Stomach (tissue), 19 donors: ENCODE data around the gene ST6GAL2. TPM values are rescaled to one million over a fixed set of nuclear protein-coding genes. Genes with fewer than 3 reads are reported as not detected.

Source experiments
- DNase-seq, 2 donors: peaks; one replicate each; pipeline versions ENCODE4 v3.0.0 to v3.0.0-alpha.2; 2013 to 2019
- H3K27ac ChIP-seq, 5 donors: fragments of 200-600 bp in 4 of 5; sonication (generic) in 4 of 5; one replicate each; pipeline ENCODE4 v1.5.1; 2013 to 2019; ENCODE audit warnings: mild to moderate bottlenecking in 1 of 5, moderate library complexity in 1 of 5
- H3K27me3 ChIP-seq, 3 donors: fragments of 200-600 bp; sonication (generic); one replicate each; pipeline ENCODE4 v1.5.1; 2017 to 2019; ENCODE audit warnings: mixed run types in 1 of 3
- H3K36me3 ChIP-seq, 4 donors: fragments of 200-600 bp; sonication (generic); 1 replicate in 3 of 4; 2 replicates in 1 of 4; pipeline ENCODE4 v1.5.1; 2016 to 2019
- H3K4me1 ChIP-seq, 4 donors: fragments of 200-600 bp; sonication (generic); one replicate each; pipeline ENCODE4 v1.5.1; 2016 to 2019
- H3K4me3 ChIP-seq, 4 donors: fragments of 200-600 bp; sonication (generic) in 3 of 4; one replicate each; pipeline ENCODE4 v1.5.1; 2016 to 2019; ENCODE audit warnings: mild to moderate bottlenecking in 1 of 4
- H3K9me3 ChIP-seq, 4 donors: fragments of 200-600 bp; sonication (generic); one replicate each; pipeline ENCODE4 v1.5.1; 2016 to 2019
- EP300 ChIP-seq: sonication (generic); formaldehyde crosslinking; IDR thresholded peaks from one replicate; pipeline ENCODE4 v1.6.1; 2017; ENCODE audit warnings: antibody characterized with exemption
- POLR2A ChIP-seq, 4 donors: fragments of 450-650 bp; IDR thresholded peaks; one replicate each; pipeline ENCODE4 v1.6.1; 2016; ENCODE audit warnings: antibody characterized with exemption in 4 of 4, control low read depth in 2 of 4, mild to moderate bottlenecking in 1 of 4, moderate library complexity in 1 of 4
- POLR2AphosphoS5 ChIP-seq, 3 donors: sonication (generic); formaldehyde crosslinking; IDR thresholded peaks; one replicate each; pipeline ENCODE4 v1.6.1; 2016; ENCODE audit warnings: antibody characterized with exemption in 3 of 3
- WGBS, 5 donors: extraction: QIAGEN DNeasy Blood & Tissue Kit in 3 of 5; methylation state at CpG; one replicate each; pipeline versions ENCODE4 v1.1.5 to v1.1.7; 2013 to 2018; 5-methylcytosine and 5-hydroxymethylcytosine counted together
- intact Hi-C: fragments of 100-400 bp; cut with DNase I; formaldehyde crosslinking; loops from one replicate; pipeline ENCODE4 v1.15.1; 2023; ENCODE audit warnings: low total_unique reads
- long read RNA-seq, 10 donors: transcript quantifications; one replicate each; lab custom pipeline, GENCODE V29; 2026
- polyA plus RNA-seq, 3 donors: library from polyadenylated mRNA; stranded (reverse); fragments of 200-250 nt; gene quantifications; one replicate each; pipeline ENCODE4 v1.2.3, GENCODE V29; 2013
- total RNA-seq, 5 donors: library from RNA; depleted of rRNA; stranded (reverse); fragments of >200 nt; gene quantifications; one replicate each; pipeline versions ENCODE4 v1.1.0 to v1.2.3, GENCODE V29; 2014 to 2016
- TF ChIP-seq, protein P1 (sequence below), 7 experiments: fragments of 450-650 bp in 4 of 7; fragments of 200-600 bp in 3 of 7; sonication (generic) in 3 of 7; IDR thresholded peaks; one replicate each; pipeline ENCODE4 v1.5.1; 2016 to 2019; ENCODE audit warnings: antibody characterized with exemption in 7 of 7, control low read depth in 2 of 7, mild to moderate bottlenecking in 1 of 7
- donor health status: healthy with polysubstance abuse.
- donor health status: Bipolar disorder and iron deficiency.
- donor health status: healthy.

Gene ST6GAL2, protein sequence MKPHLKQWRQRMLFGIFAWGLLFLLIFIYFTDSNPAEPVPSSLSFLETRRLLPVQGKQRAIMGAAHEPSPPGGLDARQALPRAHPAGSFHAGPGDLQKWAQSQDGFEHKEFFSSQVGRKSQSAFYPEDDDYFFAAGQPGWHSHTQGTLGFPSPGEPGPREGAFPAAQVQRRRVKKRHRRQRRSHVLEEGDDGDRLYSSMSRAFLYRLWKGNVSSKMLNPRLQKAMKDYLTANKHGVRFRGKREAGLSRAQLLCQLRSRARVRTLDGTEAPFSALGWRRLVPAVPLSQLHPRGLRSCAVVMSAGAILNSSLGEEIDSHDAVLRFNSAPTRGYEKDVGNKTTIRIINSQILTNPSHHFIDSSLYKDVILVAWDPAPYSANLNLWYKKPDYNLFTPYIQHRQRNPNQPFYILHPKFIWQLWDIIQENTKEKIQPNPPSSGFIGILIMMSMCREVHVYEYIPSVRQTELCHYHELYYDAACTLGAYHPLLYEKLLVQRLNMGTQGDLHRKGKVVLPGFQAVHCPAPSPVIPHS
- total RNA-seq (1 to 10 TPM in 2 of 5 donors, under 1 TPM in 2, not detected in 1; 0.45 to 9.0 (median 3.2) TPM), polyA plus RNA-seq (under 1 TPM in 2 of 3 donors, not detected in 1; 0.12 to 0.68 TPM)
- long read RNA-seq, donor 1, full-length matches to known transcripts = 1 of 1 reads
- long read RNA-seq, donor 1, partial matches to known transcripts = 0 of 1 reads
- long read RNA-seq, donor 1, other reads (novel, unspliced or antisense) = 0 of 1 reads
- long read RNA-seq, donor 2 = 0 reads
- long read RNA-seq, donor 3 = 0 reads
- long read RNA-seq, donor 4 = 0 reads
- long read RNA-seq, donor 5, full-length matches to known transcripts = 2 of 2 reads
- long read RNA-seq, donor 5, partial matches to known transcripts = 0 of 2 reads
- long read RNA-seq, donor 5, other reads (novel, unspliced or antisense) = 0 of 2 reads
- long read RNA-seq, donor 6 = 0 reads
- long read RNA-seq, donor 7, full-length matches to known transcripts = 2 of 2 reads
- long read RNA-seq, donor 7, partial matches to known transcripts = 0 of 2 reads
- long read RNA-seq, donor 7, other reads (novel, unspliced or antisense) = 0 of 2 reads
- long read RNA-seq, donor 8 = 0 reads
- long read RNA-seq, donor 9 = 0 reads
- long read RNA-seq, donor 10 = 0 reads

DNA sequence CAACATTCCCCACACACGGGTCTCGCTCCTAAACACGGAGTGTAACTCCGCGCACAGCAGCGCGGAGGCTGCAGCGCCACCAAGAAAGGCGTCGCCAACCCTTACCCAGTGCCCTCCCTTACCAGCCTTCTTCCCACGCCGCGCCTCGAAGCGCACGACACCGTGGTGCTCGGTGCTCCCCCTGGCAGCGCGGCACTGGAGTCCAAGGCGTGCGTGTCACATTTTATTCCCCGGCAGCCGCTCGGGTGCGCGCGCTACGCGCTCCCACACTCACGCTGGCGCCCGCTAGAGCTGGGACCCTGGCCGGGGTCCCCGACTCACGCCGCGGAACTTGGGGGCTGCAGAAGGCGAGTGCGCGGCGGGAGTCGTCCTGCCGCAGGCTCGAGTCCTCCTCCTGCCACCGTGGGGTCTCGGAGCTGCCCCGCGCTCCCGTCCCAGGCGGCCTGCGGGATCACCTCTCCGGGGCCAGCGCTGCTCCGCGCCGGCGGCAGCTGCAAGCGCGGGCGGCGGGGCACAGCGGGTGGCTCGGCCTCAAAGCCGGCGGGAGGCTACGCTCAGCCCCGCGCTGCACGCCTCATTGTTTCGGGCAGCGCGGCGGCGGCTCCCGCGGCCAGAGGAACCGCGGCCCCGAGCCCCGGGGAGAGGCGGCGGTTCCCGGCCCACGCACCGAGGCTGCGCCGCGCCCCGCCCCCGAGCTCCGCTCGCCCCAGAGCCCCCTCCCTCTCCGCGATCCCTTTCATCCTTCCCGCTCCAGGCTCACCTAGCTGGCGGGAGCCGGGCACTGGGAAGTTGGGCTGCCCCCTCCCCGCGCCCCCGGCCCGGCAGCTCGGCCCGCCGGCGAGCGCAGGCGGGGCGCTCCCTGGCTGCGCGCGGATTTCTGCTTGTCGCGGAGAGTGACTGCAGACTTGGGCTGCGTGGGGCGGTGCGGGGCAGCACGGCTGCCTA lies at the start of gene ST6GAL2:
Gene ST6GAL2 (minus strand): TSS at position 197 of the 945 bp plus-strand sequence. CDS start 42,190 bp downstream, outside the sequence.
- Histone ChIP-seq H3K36me3 (no peaks in the 10 kb centered on the region), H3K9me3 (no peaks in the 10 kb centered on the region), H3K4me1 (peaks cover 0 to 30% (median 24%) of the 10 kb centered on the region in 4 donors), H3K27me3 (peaks cover 0 to 41% (median 23%) of the 10 kb centered on the region in 3 donors), H3K27ac (peak within 1 kb of the TSS in 3 of 5 donors; percentile 44 to 58 (median 57)), H3K4me3 (peak within 1 kb of the TSS; percentile 53 to 71 (median 62))
- DNase-seq = peak in 1 of 2 donors; percentile 71
- no peak for TF ChIP-seq POLR2AphosphoS5 (IDR thresholded peaks at IDR 0.05)
- TF ChIP-seq EP300 = no peak
- WGBS, 5 donors = 0 to 4% (median 2%) methylated on average over 52 to 118 of the region's 118 CpGs
- intact Hi-C loops = no loop called here

DNA sequence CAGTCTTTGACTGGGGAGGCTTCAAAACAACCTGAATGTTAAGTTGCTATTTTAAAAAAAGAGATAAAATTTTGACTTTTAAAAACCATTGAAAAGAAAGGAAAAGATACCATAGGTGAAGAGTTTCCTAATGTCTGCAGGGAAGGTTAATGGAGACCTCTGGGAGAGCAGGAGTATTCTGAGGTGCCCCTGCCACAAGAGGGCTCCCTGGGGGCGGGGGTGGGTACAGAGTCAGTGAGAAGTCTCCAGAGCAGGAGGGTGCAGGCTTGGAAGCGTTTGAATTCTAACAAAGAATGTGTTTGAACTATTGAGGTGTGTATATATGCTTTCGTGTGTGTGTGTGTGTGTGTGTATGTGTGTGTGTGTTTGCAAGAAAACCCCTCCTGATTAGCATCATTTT lies 46.7 kb upstream of the ST6GAL2 start:
- no peak for DNase-seq
- no peak for TF ChIP-seq POLR2AphosphoS5 (IDR thresholded peaks at IDR 0.05)
- no peak for TF ChIP-seq POLR2A (IDR thresholded peaks at IDR 0.05)
- TF ChIP-seq EP300 = no peak
- TF ChIP-seq, protein P1, sequence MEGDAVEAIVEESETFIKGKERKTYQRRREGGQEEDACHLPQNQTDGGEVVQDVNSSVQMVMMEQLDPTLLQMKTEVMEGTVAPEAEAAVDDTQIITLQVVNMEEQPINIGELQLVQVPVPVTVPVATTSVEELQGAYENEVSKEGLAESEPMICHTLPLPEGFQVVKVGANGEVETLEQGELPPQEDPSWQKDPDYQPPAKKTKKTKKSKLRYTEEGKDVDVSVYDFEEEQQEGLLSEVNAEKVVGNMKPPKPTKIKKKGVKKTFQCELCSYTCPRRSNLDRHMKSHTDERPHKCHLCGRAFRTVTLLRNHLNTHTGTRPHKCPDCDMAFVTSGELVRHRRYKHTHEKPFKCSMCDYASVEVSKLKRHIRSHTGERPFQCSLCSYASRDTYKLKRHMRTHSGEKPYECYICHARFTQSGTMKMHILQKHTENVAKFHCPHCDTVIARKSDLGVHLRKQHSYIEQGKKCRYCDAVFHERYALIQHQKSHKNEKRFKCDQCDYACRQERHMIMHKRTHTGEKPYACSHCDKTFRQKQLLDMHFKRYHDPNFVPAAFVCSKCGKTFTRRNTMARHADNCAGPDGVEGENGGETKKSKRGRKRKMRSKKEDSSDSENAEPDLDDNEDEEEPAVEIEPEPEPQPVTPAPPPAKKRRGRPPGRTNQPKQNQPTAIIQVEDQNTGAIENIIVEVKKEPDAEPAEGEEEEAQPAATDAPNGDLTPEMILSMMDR (IDR thresholded peaks at IDR 0.05) = no peak
- intact Hi-C loops = no loop called here
- WGBS, 5 donors = 17 to 52% (median 36%) methylated on average over 3 of the region's 3 CpGs
- H3K36me3 ChIP-seq = no peaks in the 10 kb centered on the region
- H3K4me3 ChIP-seq = no peak overlapping the region
- no peaks in the 10 kb centered on the region for H3K27me3 ChIP-seq
- no peak overlapping the region for H3K27ac ChIP-seq
- H3K4me1 ChIP-seq = no peaks in the 10 kb centered on the region
- H3K9me3 ChIP-seq = no peaks in the 10 kb centered on the region

DNA sequence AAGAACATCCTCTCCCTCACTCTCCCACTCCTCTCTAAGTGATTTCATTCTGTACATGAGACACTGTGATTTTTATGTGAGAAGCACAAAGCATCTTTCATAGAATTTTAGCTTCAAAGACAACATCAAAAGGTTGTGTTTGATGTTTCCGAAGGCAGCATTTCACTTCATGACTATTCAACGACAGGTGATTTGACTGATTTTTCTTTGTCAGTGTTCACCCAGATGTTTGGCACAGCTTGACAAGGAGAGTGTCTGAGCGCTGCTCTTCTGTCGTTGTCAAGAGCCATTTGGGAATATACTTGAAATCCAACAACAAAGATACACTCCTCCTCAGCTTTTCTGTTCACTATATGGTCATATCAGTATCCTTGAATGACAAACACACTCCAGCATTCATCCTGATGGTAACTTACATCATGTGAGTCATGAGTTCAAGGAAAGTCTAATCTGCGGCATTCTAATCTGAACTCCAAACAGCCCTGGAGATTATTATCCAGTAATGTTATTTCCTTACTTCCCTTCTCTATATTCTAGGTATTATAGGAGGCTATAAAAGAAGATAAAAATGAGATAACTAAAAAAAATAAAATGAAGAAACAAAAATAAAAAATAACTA lies 45.9 kb upstream of the ST6GAL2 start:
- WGBS, 5 donors = 77 to 87% (median 86%) methylated on average over 5 of the region's 5 CpGs
- intact Hi-C loops = no loop called here
- Histone ChIP-seq H3K27ac (no peak overlapping the region), H3K9me3 (peaks cover 0 to 7% (median 5%) of the 10 kb centered on the region in 4 donors), H3K4me1 (no peaks in the 10 kb centered on the region), H3K4me3 (no peak overlapping the region), H3K27me3 (no peaks in the 10 kb centered on the region), H3K36me3 (no peaks in the 10 kb centered on the region)
- TF ChIP-seq POLR2AphosphoS5 (IDR thresholded peaks at IDR 0.05) (no peak), EP300 (no peak), POLR2A (IDR thresholded peaks at IDR 0.05) (no peak)
- TF ChIP-seq, protein P1 (IDR thresholded peaks at IDR 0.05) = no peak
- no peak for DNase-seq

DNA sequence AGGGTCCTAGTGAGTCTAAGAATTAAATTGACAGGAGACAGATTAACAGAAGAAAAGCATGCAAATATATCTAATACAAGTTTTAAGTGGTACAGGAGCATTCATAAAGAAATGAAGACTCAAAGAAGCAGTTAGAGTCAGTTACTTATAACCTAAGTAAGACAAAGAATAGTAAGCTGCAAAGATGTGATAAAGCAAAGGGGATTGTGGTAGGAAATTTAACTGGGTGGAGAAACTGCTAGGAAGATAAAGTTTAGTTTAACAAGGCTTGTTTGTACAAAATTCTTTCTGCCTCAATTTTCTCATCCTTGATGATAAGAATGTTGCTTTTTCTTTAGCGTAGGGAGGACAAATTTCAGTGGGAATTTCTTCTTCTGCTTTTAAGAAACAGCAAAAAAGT lies 35.5 kb upstream of the ST6GAL2 start:
- Histone ChIP-seq H3K4me3 (no peak overlapping the region), H3K36me3 (no peaks in the 10 kb centered on the region), H3K4me1 (no peaks in the 10 kb centered on the region), H3K27ac (no peak overlapping the region), H3K27me3 (no peaks in the 10 kb centered on the region), H3K9me3 (peaks cover 0 to 7% (median 4%) of the 10 kb centered on the region in 4 donors)
- DNase-seq = no peak
- 77 to 89% (median 84%) methylated on average over 1 of the region's 1 CpG for WGBS, 5 donors
- no peak for TF ChIP-seq EP300
- TF ChIP-seq POLR2AphosphoS5 (IDR thresholded peaks at IDR 0.05) = no peak
- intact Hi-C loops = no loop called here
